Stomach (tissue), 4 donors: ENCODE measurements around the gene LRRC34.

Experiments used
- CTCF ChIP-seq, 7 experiments: fragments of 450-650 bp in 4 of 7; fragments of 200-600 bp in 3 of 7; sonication (generic) in 3 of 7; IDR thresholded peaks; one replicate each; pipeline ENCODE4 v1.5.1; 2016 to 2019; ENCODE audit warnings: antibody characterized with exemption in 7 of 7, control low read depth in 2 of 7, mild to moderate bottlenecking in 1 of 7
- EP300 ChIP-seq: sonication (generic); formaldehyde crosslinking; IDR thresholded peaks from one replicate; pipeline ENCODE4 v1.6.1; 2017; ENCODE audit warnings: antibody characterized with exemption
- POLR2AphosphoS5 ChIP-seq, 3 donors: sonication (generic); formaldehyde crosslinking; IDR thresholded peaks; one replicate each; pipeline ENCODE4 v1.6.1; 2016; ENCODE audit warnings: antibody characterized with exemption in 3 of 3

DNA sequence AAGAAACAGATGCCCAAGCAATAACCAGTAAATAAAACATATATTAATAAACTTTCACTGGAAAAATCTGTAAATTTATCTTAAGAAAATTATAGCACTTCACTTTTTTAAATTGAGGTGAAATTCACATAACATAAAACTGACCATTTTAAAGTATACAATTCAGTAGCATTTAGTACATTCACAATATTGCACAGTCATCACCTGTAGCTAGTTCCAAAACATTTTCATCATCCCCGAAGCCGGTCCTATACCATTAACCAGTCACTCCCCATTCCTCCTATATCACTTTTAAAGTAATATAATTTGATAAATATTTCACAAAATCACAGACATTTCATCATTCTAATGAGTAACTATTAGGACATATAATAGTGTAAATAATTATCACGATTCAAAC, 8.0 kb downstream of the LRRC34 start:
- TF ChIP-seq CTCF (IDR thresholded peaks at IDR 0.05) (no peak), EP300 (no peak), POLR2AphosphoS5 (IDR thresholded peaks at IDR 0.05) (no peak)
